M059J (cell line): Measurements from ENCODE around the gene DEXI. TPM values are rescaled to one million over a fixed set of nuclear protein-coding genes. Genes with fewer than 3 reads are reported as not detected.

Source experiments
- DNase-seq: peaks from one replicate; pipeline ENCODE4 v3.0.0-alpha.2; 2012; ENCODE audit warnings: low read depth
- total RNA-seq: library from RNA; depleted of rRNA; stranded (reverse); fragments of >200 nt; shearing (Covaris generic); gene quantifications from 2 replicates; pipeline ENCODE4 v1.2.3, GENCODE V29; 2014; rRNA removed

The DEXI gene
- 53.0 and 60.7 TPM in 2 replicates for total RNA-seq

DNA sequence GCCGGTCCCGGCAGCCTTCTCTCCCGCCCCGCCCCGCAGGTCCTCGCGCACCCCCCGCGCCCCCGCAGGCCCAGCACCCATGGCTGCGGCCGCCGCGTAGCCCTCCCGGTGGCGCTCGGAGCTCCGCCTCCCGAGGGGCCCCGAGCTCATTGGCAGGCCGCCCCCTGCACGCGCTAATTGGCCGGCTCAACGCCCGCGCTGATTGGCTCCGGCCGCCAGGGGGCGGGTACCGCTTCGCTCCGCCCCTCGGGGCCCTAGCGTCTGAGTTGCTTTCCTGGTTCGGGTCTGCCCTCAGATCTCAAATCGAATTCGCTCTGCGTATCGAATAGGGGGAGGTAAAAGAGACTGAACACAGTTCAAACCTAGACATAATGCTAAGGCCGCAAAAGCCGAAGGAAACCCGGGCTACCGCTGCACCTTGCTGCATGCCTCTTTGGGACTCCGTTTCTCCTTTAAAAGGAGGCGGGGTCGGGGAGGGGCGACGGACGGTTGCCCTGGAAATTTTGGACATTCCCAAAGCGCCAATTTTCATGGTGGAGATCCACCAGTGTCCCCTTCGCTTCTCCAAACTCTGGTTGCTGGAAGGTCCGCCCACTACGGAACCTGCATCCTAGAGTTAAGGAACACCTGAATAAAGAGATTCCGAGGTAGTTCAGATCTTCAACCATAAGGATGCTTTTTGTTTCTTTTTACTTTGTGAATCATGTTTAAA is at the start of gene DEXI:
DEXI (minus strand) TSS at position 117 of the 712 bp plus-strand sequence. CDS start 463 bp downstream, outside the sequence.
- DNase-seq: peak; percentile 87

DNA sequence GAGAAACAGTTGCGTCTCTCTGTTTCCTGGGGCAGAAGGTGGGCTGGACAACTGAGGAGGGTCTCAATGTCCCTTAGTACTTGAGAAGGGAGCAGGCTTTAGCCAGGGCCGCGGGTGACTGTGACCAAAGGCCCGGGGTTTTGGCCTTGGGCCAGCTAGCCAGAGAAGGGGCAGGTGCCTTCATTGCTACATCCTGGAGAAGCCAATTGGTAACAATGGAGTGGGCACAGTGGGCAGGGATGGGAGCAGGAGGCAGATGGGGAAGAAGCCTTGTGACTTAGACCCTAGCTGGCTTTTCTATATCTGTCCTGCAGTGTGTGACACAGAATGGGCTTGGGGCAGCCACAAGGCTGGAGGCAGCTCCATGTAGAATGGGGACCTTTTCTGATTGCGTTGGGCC is 48.1 kb upstream of the DEXI start:
- no peak for DNase-seq

- no peak for DNase-seq
These were observed 47.3 kb upstream of the DEXI start for GRCh38 chr16:10989559-10989958.

DNA sequence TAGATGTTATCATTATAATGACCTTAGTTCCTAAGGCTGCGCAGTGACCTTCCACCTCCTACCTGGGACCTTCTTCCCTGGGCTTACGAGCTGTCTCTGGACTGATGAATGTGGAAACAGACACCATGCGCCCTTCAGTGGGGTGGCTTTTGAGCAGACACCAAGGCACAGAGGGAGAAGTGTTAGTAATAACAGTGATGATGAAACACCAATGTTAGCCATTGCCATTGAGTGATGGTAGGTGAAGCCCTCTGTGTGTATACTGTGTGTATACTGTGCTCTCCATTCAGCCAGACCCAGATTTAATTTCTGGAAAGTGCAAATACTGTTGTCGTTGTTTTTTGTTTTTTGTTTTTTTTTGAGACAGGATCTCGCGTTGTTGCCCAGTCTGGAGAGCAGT is 46.6 kb upstream of the DEXI start:
- DNase-seq: no peak

GRCh38 chr16:10988164-10988803 is 46.0 kb upstream of the DEXI start:
- no peak for DNase-seq

DNA sequence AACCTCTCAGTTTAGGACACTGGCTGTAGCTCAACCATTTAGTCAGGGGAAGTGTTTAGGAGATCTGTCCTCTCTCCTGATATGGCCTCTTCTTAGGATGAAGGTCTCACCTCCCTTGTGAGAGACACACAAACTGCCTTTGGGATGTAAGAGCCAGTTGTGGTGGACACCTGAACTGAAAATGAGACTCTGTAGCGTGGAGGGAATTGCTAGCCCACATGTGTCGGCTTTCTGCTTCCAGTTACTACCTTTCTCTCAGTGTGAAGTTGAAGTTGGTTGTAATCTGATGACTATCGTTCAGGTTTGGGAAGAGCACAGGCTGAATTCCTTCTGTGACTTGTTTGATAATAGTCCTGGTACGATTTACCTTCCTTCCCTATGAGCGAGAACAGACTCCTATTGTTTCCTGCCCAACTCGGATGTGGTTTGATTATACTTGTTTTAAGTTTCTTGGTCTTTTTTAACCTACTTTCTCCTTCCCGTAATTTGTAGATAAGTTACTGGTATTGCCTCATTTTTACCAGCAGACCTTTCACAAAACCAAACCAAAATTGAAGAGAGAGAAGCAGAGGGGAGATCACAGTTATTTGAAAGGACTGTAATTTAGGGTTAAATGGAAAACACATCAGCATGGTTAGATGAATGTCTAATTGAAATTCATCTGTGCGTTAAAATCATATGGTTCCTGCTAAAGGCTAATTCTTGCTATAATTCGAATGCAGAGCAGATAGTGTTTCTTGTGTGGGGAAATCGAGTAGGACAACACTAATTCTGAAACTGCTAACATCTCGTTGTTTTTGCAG is 45.3 kb upstream of the DEXI start:
- no peak for DNase-seq

- peak; percentile 85 for DNase-seq
These were observed 42.2 kb upstream of the DEXI start for GRCh38 chr16:10984509-10984908.

- DNase-seq: no peak
These were observed 40.9 kb upstream of the DEXI start for GRCh38 chr16:10983159-10983558.

DNA sequence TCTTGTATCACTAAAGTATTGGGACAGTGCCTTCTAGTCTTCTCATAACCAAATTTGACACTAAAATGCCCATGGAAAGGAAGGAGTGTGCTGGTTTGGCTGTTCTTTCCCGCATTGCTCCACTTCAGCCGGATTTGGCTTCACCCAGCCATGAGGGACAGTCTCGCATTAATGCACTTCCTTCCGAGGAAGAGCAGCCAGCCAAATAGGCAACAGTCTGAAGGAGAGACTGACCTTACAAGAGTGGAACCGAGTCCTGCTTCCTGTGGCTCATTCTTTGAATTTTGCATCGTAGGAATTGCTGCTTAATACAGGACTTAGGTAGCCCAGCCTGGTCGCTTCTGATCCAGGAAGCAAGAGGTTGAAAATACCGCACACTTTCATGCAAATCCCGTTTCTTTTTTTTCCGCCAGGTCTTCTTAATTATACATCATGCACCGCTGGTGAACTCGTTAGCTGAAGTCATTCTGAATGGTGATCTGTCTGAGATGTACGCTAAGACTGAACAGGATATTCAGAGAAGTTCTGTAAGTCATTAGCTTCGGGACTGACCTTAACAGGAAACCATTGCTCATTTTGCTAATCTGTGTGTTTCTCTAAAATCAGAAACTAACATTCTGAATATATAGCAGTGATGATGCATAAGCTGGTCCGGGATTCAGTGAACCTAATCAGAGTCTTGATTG is 40.3 kb upstream of the DEXI start:
- no peak for DNase-seq

GRCh38 chr16:10981697-10982216 is 39.5 kb upstream of the DEXI start:
- no peak for DNase-seq

DNA sequence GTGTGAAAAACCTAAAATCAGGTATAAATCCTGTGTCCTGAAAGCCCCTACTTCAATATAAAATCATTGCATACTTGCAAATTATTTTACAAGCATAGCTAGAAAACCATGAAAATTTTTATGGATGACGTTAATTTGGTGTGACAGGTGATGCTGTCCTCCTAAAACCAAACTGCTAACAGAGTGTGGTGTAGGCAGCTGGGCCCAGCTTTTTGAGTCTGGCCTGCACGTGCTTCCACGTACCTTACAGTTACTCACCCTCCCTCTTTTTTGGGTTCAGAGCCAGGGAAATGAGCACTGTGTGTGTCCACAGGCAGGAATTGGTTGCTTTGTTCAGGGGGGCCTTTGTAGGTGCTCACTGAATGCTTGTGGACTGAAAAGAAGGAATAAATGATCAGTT is 38.5 kb upstream of the DEXI start:
- DNase-seq: no peak

GRCh38 chr16:10979717-10980601 is 37.7 kb upstream of the DEXI start:
- DNase-seq: no peak

GRCh38 chr16:10978871-10979446 is 36.7 kb upstream of the DEXI start:
- no peak for DNase-seq

DNA sequence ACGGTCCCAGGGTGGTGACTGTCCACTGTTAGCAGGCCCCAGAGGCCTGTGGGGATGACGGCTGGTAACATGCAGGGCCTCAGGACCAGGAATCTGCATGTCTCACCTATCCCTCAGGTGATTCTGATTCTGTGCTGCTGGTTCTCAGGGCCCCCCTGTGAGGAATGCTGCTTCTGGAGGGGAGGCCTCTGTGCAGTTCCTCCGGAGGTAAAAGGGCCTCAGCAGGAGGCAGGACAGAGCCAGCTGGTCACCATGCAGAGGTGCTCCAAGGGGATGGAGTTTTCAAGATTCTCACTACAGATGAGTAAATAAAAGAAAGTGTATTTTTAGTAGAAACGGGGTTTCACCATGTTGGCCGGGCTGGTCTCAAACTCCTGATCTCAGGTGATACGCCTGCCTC is 35.9 kb upstream of the DEXI start:
- no peak for DNase-seq

GRCh38 chr16:10976634-10977033 is 34.4 kb upstream of the DEXI start:
- DNase-seq: no peak

- DNase-seq: no peak
These were observed 30.7 kb upstream of the DEXI start for GRCh38 chr16:10972819-10973464.

- no peak for DNase-seq
These were observed 30.0 kb upstream of the DEXI start for GRCh38 chr16:10972108-10972818.

DNA sequence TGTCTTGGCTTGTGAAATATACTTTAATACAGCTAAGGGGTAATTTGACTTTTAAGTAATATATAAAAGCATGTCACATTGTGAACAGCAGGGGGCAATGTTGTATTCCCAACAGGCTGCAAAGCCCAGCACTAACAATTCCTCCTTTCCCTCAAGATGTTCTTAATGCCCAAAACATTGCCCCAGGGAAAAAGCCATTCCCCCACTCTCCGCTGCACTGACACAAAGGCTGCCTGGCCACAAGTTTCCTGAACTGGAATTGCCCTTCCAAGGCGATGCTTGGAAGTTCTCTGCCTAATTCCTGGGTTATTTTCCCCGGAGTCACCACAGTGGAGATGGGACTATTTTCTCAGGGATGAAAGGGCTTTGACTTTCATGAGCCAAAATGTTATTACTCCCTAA is 29.3 kb upstream of the DEXI start:
- DNase-seq: peak; percentile 96

- DNase-seq: peak; percentile 43
These were observed 27.8 kb upstream of the DEXI start for GRCh38 chr16:10970065-10970464.
